KMS-11 (cell line): ENCODE data around the gene FLNB.

Experiments
- H2AFZ ChIP-seq: fragments of 200-600 bp; sonication (generic); 2 replicates; pipeline ENCODE4 v1.6.1; 2016; ENCODE audit warnings: antibody characterized with exemption, mixed run types, low read depth
- H3K27ac ChIP-seq: fragments of 200-600 bp; sonication (generic); 2 replicates; pipeline ENCODE4 v1.6.1; 2016; ENCODE audit warnings: mild to moderate bottlenecking, mixed run types
- H3K27me3 ChIP-seq: fragments of 200-600 bp; sonication (generic); 2 replicates; pipeline ENCODE4 v1.6.1; 2017; ENCODE audit warnings: mild to moderate bottlenecking, low read depth, mixed run types, moderate library complexity; ENCODE audit not compliant: insufficient read depth
- H3K36me3 ChIP-seq: fragments of 200-600 bp; sonication (generic); 2 replicates; pipeline ENCODE4 v1.6.1; 2017; ENCODE audit warnings: mild to moderate bottlenecking, mixed run types; ENCODE audit not compliant: insufficient read depth
- H3K4me1 ChIP-seq: fragments of 200-600 bp; sonication (generic); 2 replicates; pipeline ENCODE4 v1.6.1; 2016; ENCODE audit warnings: mild to moderate bottlenecking, low read depth, mixed run types; ENCODE audit not compliant: poor library complexity, severe bottlenecking
- H3K4me2 ChIP-seq: fragments of 200-600 bp; sonication (generic); 2 replicates; pipeline ENCODE4 v1.7.0; 2016; ENCODE audit warnings: mild to moderate bottlenecking, mixed run types
- H3K4me3 ChIP-seq: fragments of 200-600 bp; sonication (generic); IDR thresholded peaks from 2 replicates; pipeline ENCODE4 v1.6.1; 2017; ENCODE audit warnings: low read depth, low read length, mixed read lengths; ENCODE audit not compliant: insufficient read depth
- H3K79me2 ChIP-seq: fragments of 200-600 bp; sonication (generic); 2 replicates; pipeline ENCODE4 v1.6.1; 2016; ENCODE audit warnings: low read depth, mixed run types; ENCODE audit not compliant: insufficient read depth
- H3K9ac ChIP-seq: fragments of 200-600 bp; sonication (generic); 2 replicates; pipeline ENCODE4 v1.6.1; 2016; ENCODE audit warnings: mild to moderate bottlenecking, mixed run types
- H4K20me1 ChIP-seq: fragments of 200-600 bp; sonication (generic); 2 replicates; pipeline ENCODE4 v1.6.1; 2016; ENCODE audit warnings: mild to moderate bottlenecking, mixed run types; ENCODE audit not compliant: insufficient read depth
- CTCF ChIP-seq: fragments of 200-600 bp; sonication (generic); conservative IDR thresholded peaks from 2 replicates; pipeline ENCODE4 v1.6.1; 2017; ENCODE audit warnings: low read depth, mild to moderate bottlenecking, antibody characterized with exemption, low read length, moderate library complexity, mixed read lengths

FLNB gene

GRCh38 chr3:58085616-58086015, 77.4 kb downstream of the FLNB start:
- Histone ChIP-seq H3K4me2 (peak overlapping the region; percentile 54), H3K4me3 (no peak overlapping the region), H2AFZ (no peak overlapping the region), H3K9ac (no peak overlapping the region), H3K27me3 (no peaks in the 10 kb centered on the region), H3K36me3 (no peaks in the 10 kb centered on the region), H3K79me2 (no peaks in the 10 kb centered on the region), H3K27ac (no peak overlapping the region), H3K4me1 (peaks cover 20% of the 10 kb centered on the region), H4K20me1 (no peaks in the 10 kb centered on the region)
- TF ChIP-seq CTCF, result no peak

- H3K36me3 ChIP-seq, result no peaks in the 10 kb centered on the region
- no peaks in the 10 kb centered on the region for H3K79me2 ChIP-seq
- no peak for TF ChIP-seq CTCF
Measured at GRCh38 chr3:58088501-58088900, 80.3 kb downstream of the FLNB start.

GRCh38 chr3:58090351-58090750, 82.1 kb downstream of the FLNB start:
- Histone ChIP-seq H3K79me2 (no peaks in the 10 kb centered on the region), H4K20me1 (no peaks in the 10 kb centered on the region), H3K4me2 (no peak overlapping the region), H3K27me3 (no peaks in the 10 kb centered on the region), H3K36me3 (no peaks in the 10 kb centered on the region), H3K27ac (no peak overlapping the region), H3K9ac (no peak overlapping the region), H3K4me3 (no peak overlapping the region), H2AFZ (no peak overlapping the region), H3K4me1 (peaks cover 14% of the 10 kb centered on the region)
- TF ChIP-seq CTCF, result no peak

More at GRCh38 chr3:58088501-58088900, 80.3 kb downstream of the FLNB start:
- Histone ChIP-seq H3K4me1 (peaks cover 20% of the 10 kb centered on the region), H3K27me3 (no peaks in the 10 kb centered on the region), H3K27ac (no peak overlapping the region), H4K20me1 (no peaks in the 10 kb centered on the region), H3K4me2 (no peak overlapping the region), H2AFZ (no peak overlapping the region), H3K4me3 (no peak overlapping the region), H3K9ac (no peak overlapping the region)

DNA sequence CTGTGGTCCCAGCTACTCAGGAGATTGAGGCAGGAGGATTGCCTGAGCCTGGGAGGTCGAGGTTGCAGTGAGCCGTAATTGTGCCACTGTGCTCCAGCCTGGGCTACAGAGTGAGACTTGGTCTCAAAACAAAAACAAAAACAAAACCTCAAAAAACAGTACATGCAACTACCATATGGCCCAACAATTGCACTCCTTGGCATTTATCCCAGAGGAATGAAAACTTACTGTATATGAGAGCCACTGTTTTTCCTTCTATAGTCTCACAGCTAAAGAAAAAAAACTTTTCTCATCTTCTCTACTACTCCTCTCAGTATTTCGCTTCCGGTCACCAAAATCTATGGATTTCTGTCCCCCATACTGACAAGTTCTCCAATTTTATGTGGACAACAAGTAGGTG, 84.3 kb downstream of the FLNB start:
- H3K79me2 ChIP-seq, result no peaks in the 10 kb centered on the region
- no peaks in the 10 kb centered on the region for H3K4me1 ChIP-seq
- H3K4me2 ChIP-seq, result no peak overlapping the region
- H4K20me1 ChIP-seq, result no peaks in the 10 kb centered on the region
- H3K36me3 ChIP-seq, result no peaks in the 10 kb centered on the region
- TF ChIP-seq CTCF, result no peak
- no peaks in the 10 kb centered on the region for H3K27me3 ChIP-seq
- no peak overlapping the region for H3K27ac ChIP-seq
- no peak overlapping the region for H2AFZ ChIP-seq
- no peak overlapping the region for H3K9ac ChIP-seq
- H3K4me3 ChIP-seq, result no peak overlapping the region
